ENCODE data around the gene GIT1.

The GIT1 gene

GRCh38 chr17:29613352-29613837, 23.9 kb upstream of the GIT1 start (continued):
- TF ChIP-seq POU6F1 (CRISPR knock-in tag; IDR thresholded peaks at IDR 0.05; ENCODE audit: borderline replicate concordance, low read depth) (no peak), BACH2 (CRISPR knock-in tag; IDR thresholded peaks at IDR 0.05; ENCODE audit: borderline replicate concordance) (no peak), RARB (CRISPR knock-in tag; IDR thresholded peaks at IDR 0.05) (no peak)

- no peak for TF ChIP-seq RARB (CRISPR knock-in tag; IDR thresholded peaks at IDR 0.05)
- no peak for TF ChIP-seq ISL1 (CRISPR knock-in tag; IDR thresholded peaks at IDR 0.05)
- no peak for TF ChIP-seq PATZ1 (CRISPR knock-in tag; IDR thresholded peaks at IDR 0.05; ENCODE audit: borderline replicate concordance)
- no peak for TF ChIP-seq PPARA (CRISPR knock-in tag; IDR thresholded peaks at IDR 0.05; ENCODE audit: borderline replicate concordance)
- TF ChIP-seq POU6F1 (CRISPR knock-in tag; IDR thresholded peaks at IDR 0.05; ENCODE audit: borderline replicate concordance, low read depth): no peak
- no peak for TF ChIP-seq TOX (CRISPR knock-in tag; IDR thresholded peaks at IDR 0.05; ENCODE audit: borderline replicate concordance)
- no peak for TF ChIP-seq TCF4 (CRISPR knock-in tag; IDR thresholded peaks at IDR 0.05; ENCODE audit: borderline replicate concordance)
- no peak for TF ChIP-seq ESRRG (CRISPR knock-in tag; IDR thresholded peaks at IDR 0.05)
- TF ChIP-seq ZFP3 (CRISPR knock-in tag; IDR thresholded peaks at IDR 0.05): no peak
- TF ChIP-seq GLIS3 (CRISPR knock-in tag; IDR thresholded peaks at IDR 0.05): no peak
- no peak for TF ChIP-seq ZC3H10 (CRISPR knock-in tag; IDR thresholded peaks at IDR 0.05)
- ATAC-seq: no peak
These were observed 23.2 kb upstream of the GIT1 start for GRCh38 chr17:29612404-29613280.

GRCh38 chr17:29612094-29612403, 22.6 kb upstream of the GIT1 start:
- ATAC-seq: no peak
- no peak for TF ChIP-seq PPARA (CRISPR knock-in tag; IDR thresholded peaks at IDR 0.05; ENCODE audit: borderline replicate concordance)
- TF ChIP-seq ISL1 (CRISPR knock-in tag; IDR thresholded peaks at IDR 0.05): no peak
- no peak for TF ChIP-seq GLIS3 (CRISPR knock-in tag; IDR thresholded peaks at IDR 0.05)
- no peak for TF ChIP-seq PATZ1 (CRISPR knock-in tag; IDR thresholded peaks at IDR 0.05; ENCODE audit: borderline replicate concordance)
- TF ChIP-seq ARNTL (CRISPR knock-in tag; IDR thresholded peaks at IDR 0.05; ENCODE audit: borderline replicate concordance, low read depth): no peak

- no peak for ATAC-seq
These were observed 22.1 kb upstream of the GIT1 start for GRCh38 chr17:29611351-29612093.

More at GRCh38 chr17:29611351-29612093, 22.1 kb upstream of the GIT1 start:
- no peak for TF ChIP-seq POU6F1 (CRISPR knock-in tag; IDR thresholded peaks at IDR 0.05; ENCODE audit: borderline replicate concordance, low read depth)
